ENCODE data around the gene TMEM203. TPM values are rescaled to one million over a fixed set of nuclear protein-coding genes. Genes with fewer than 3 reads are reported as not detected.

Gene TMEM203
- total RNA-seq, 4 donors from 2014 or later = 28.8 to 45.8 (median 34.8) TPM

- Histone ChIP-seq H3K36me3 (peaks cover 57 to 99% (median 91%) of the 10 kb centered on the region in 4 donors), H3K27me3 (no peaks in the 10 kb centered on the region), H3K27ac (replicated peaks in 1 of 4) (no peak overlapping the region), H3K9me3 (no peaks in the 10 kb centered on the region), H3K4me1 (peaks cover 7 to 26% (median 17%) of the 10 kb centered on the region in 4 donors), H3K4me3 (no peak overlapping the region)
- 95% methylated on average over 19 of the region's 22 CpGs for WGBS
- TF ChIP-seq EP300 (IDR thresholded peaks at IDR 0.05) (no peak), POLR2AphosphoS5 (IDR thresholded peaks at IDR 0.05) (no peak), CTCF (IDR thresholded peaks at IDR 0.05) (no peak), POLR2A (IDR thresholded peaks at IDR 0.05; ENCODE audit: low read depth) (no peak)
- intact Hi-C loops (cut with DNase I) = no loop called here
- no peak for DNase-seq (ENCODE audit: extremely low spot score)
Observed at GRCh38 chr9:137181680-137182079, 23.8 kb downstream of the TMEM203 start.

- Histone ChIP-seq H3K27me3 (no peaks in the 10 kb centered on the region), H3K36me3 (peaks cover 52 to 87% (median 80%) of the 10 kb centered on the region in 4 donors), H3K4me3 (no peak overlapping the region), H3K27ac (replicated peaks in 1 of 4) (no peak overlapping the region), H3K4me1 (peaks cover 0 to 15% (median 5%) of the 10 kb centered on the region in 4 donors), H3K9me3 (no peaks in the 10 kb centered on the region)
- WGBS = no CpG with 5 or more reads among the region's 20 CpGs
- intact Hi-C loops (cut with DNase I) = no loop called here
- no peak for DNase-seq (ENCODE audit: extremely low spot score)
- TF ChIP-seq CTCF (IDR thresholded peaks at IDR 0.05) = no peak
Observed at GRCh38 chr9:137180491-137180890, 25.0 kb downstream of the TMEM203 start.

- Histone ChIP-seq H3K4me1 (peaks cover 0 to 15% (median 5%) of the 10 kb centered on the region in 4 donors), H3K27me3 (no peaks in the 10 kb centered on the region), H3K27ac (replicated peaks in 1 of 4) (no peak overlapping the region), H3K4me3 (no peak overlapping the region), H3K36me3 (peaks cover 50 to 80% (median 73%) of the 10 kb centered on the region in 4 donors), H3K9me3 (no peaks in the 10 kb centered on the region)
- TF ChIP-seq EP300 (IDR thresholded peaks at IDR 0.05) = no peak
- TF ChIP-seq POLR2AphosphoS5 (IDR thresholded peaks at IDR 0.05) = no peak
- no peak for TF ChIP-seq CTCF (IDR thresholded peaks at IDR 0.05)
- TF ChIP-seq POLR2A (IDR thresholded peaks at IDR 0.05; ENCODE audit: low read depth) = no peak
- no peak for DNase-seq (ENCODE audit: extremely low spot score)
- intact Hi-C loops (cut with DNase I) = no loop called here
- 94% methylated on average over 14 of the region's 17 CpGs for WGBS
Observed at GRCh38 chr9:137179761-137180160, 25.7 kb downstream of the TMEM203 start.

GRCh38 chr9:137178939-137179630 is 26.4 kb downstream of the TMEM203 start:
- intact Hi-C loops (cut with DNase I) = no loop called here
- Histone ChIP-seq H3K27ac (replicated peaks in 1 of 4) (no peak overlapping the region), H3K4me1 (peaks cover 0 to 8% (median 3%) of the 10 kb centered on the region in 4 donors), H3K4me3 (no peak overlapping the region), H3K9me3 (no peaks in the 10 kb centered on the region), H3K27me3 (peaks cover 0 to 1% (median 0%) of the 10 kb centered on the region in 4 donors), H3K36me3 (peaks cover 44 to 73% (median 66%) of the 10 kb centered on the region in 4 donors)
- 87% methylated on average over 15 of the region's 19 CpGs for WGBS
- TF ChIP-seq POLR2AphosphoS5 (IDR thresholded peaks at IDR 0.05) = no peak
- no peak for TF ChIP-seq CTCF (IDR thresholded peaks at IDR 0.05)
- TF ChIP-seq POLR2A (IDR thresholded peaks at IDR 0.05; ENCODE audit: low read depth) = no peak
- no peak for TF ChIP-seq EP300 (IDR thresholded peaks at IDR 0.05)
- DNase-seq (ENCODE audit: extremely low spot score) = no peak

Data from esophagus muscularis mucosa (tissue), 4 donors.